HG02759 (cell line): ENCODE data around the gene ACSF3.

ENCODE experiments used
- ATAC-seq: cut with Tn5 transposase; IDR thresholded peaks from one replicate; pipeline ENCODE4 v1.9.1; 2021; ENCODE audit warnings: mild to moderate bottlenecking, moderate library complexity; ENCODE audit not compliant: unreplicated experiment

The ACSF3 gene

DNA sequence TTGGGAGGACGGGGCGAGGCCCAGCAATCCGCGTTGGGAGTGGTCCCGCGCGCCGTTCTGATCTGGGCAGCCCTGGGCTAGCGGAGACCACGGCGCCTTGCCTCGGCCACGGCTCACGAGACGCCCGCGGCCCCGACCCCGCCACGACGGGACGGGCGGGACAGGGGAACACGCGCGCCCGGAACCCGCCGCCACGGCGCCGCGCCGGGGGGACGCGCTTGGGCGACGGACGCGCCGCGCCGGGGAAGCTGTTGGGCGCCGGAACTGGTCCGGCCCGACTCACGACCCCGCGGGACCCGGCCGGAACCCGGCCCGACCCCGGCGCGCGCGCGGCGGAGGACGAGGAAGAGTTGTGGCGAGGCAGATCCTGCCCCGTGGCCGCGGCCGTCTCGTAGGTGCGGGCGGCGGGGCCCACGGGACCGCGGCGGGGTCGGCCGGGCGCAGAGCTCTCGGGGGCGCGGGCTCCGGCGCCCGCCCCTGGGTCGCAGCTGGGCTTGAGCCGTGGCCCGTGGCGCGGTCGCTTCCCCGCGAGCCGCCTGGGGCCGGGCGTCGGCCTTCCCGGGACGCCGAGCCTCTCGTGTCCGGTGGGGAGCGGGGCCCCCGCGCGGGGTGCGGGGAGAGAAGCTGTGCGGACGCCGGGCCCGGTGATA lies at the start of gene ACSF3:
Gene ACSF3 (plus strand): TSS at position 251 of the 650 bp plus-strand sequence. CDS start 6,830 bp downstream, outside the sequence.
- ATAC-seq = peak; percentile 62

DNA sequence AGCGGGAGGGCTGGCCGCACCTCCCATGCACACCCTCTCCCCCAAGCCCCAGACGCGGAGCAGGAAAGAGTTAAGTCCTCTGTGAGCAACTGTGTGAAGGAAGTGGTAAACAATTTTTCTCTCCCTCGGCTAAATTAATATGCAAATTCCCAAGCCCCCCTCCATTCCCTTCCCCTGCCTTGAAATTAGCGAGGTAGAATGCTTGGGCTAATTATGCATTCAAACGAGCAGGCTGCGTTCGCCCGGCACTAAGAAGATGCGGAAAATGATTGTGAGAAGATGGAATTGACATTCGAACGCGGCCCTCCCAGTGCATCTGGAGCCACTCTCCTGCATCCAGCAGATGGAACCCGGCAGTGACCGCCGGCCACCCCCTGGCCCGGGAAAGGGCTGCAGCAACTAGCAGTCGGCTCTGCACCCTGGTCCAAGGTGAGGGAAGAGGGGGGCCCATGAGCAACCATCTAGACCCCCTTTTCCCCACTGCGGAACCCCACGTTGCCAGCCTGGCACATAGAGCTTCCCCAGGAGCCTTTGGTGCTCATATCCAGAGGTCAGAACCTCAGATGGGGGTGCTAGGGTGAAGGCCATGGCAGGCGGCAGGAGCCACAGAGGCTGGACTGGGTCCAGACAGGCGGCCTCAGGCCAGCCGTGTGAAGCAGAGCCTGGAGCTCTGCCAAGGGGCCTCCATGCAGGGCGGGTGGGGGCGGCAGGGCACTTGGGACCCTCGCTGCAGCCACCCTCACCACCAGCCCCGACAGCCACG lies 49.1 kb upstream of the ACSF3 start:
- no peak for ATAC-seq

- no peak for ATAC-seq
These were observed 48.4 kb upstream of the ACSF3 start for GRCh38 chr16:89045181-89045815.

- ATAC-seq = no peak
These were observed 47.8 kb upstream of the ACSF3 start for GRCh38 chr16:89045881-89046280.

- no peak for ATAC-seq
These were observed 47.2 kb upstream of the ACSF3 start for GRCh38 chr16:89046491-89046890.

DNA sequence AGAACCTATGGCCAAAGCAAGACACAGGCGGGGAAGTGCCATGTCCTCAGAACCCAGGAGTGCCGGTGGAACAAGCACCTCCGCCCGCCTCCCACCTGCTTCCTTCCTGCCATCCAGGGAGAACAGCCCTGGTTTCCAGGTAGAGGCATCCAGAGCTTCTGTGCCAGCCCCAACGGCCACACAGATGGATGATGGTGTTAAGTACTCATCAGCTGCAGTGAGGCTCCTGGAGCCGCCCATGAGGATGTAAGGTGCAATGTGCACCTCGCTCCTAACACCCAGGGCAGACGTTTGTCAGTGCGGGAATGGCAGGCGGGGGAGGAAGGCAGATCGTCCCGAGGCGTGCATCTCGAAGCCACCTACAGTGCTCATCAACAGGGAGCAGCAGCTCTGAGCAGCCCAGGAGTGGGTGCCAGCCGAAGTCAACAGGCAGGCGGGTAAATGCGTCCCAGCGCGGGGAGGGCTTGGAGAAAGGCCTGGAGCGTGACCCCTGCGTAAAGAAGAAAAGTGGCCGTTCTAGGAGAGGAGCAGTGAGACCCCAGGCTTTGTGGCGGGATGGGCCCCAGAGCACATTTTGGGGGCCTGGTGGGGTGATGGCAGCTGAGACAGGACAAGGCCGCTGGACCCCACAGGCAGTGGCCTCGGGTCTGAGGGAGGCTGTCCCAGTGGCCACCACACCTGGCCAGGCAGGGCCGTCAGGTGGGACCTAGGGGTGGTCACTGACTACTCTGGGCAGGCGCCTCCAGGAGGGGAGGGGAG lies 46.1 kb upstream of the ACSF3 start:
- ATAC-seq = no peak

- ATAC-seq = no peak
These were observed 45.4 kb upstream of the ACSF3 start for GRCh38 chr16:89048090-89048725.

GRCh38 chr16:89048871-89049422 lies 44.7 kb upstream of the ACSF3 start:
- ATAC-seq = no peak

GRCh38 chr16:89049484-89050118 lies 44.1 kb upstream of the ACSF3 start:
- ATAC-seq = no peak

GRCh38 chr16:89050119-89050867 lies 43.4 kb upstream of the ACSF3 start:
- no peak for ATAC-seq

DNA sequence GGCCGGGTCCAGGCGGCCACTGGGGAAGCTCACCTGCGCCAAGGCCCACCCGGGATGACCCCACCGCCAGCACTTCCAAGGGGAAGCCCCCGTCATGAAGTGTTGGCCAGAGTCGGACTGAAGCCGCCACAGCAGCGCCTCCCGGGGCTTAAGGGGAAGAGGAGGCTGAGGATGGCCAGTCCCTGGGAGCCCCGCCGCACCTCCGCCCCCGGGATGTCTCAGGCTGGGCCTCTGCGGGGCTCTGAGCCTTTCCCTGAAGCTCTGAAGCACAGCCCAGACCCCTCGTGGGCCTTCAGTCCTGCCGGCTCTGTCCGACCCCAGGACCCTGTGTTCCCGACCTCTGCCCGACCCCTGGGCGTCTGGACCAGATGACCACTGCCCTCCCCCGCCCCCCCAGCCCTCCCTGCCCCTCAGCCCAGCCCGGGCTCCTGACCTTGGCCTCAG lies 42.8 kb upstream of the ACSF3 start:
- no peak for ATAC-seq

- no peak for ATAC-seq
These were observed 42.0 kb upstream of the ACSF3 start for GRCh38 chr16:89051521-89052166.

DNA sequence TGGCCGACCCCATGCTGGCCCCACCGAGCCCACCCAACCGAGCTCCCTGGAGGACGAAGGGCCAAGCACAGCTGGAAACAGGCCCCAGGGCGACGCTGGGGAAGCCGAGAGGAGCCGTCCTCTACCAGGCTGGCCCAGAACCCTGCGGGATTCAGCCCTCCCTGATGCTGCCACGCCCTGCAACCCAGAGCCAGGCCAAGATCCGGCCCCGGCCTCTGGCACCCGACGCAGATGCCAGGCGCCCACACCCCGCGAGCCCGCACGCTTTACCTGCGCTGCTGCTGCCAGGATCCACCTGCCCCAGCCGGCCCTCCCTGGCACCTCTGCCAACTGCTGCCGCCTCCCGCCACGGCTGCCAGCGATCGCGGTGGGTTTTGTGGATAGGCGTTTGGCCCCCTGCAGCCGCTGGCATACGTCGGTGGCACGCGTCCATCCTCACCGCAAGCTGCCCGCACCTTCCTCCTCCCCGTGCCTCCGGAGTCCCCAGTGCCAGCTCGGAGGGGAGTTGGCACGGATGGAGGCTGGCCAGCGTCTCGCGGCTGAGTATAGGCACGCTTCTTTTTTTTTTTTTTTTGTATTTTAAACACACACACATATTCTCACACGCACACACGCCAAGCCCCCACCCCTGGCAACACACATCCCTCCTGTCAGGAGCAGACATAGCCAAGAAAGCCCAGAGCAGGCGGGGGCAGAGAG lies 41.3 kb upstream of the ACSF3 start:
- ATAC-seq = no peak

DNA sequence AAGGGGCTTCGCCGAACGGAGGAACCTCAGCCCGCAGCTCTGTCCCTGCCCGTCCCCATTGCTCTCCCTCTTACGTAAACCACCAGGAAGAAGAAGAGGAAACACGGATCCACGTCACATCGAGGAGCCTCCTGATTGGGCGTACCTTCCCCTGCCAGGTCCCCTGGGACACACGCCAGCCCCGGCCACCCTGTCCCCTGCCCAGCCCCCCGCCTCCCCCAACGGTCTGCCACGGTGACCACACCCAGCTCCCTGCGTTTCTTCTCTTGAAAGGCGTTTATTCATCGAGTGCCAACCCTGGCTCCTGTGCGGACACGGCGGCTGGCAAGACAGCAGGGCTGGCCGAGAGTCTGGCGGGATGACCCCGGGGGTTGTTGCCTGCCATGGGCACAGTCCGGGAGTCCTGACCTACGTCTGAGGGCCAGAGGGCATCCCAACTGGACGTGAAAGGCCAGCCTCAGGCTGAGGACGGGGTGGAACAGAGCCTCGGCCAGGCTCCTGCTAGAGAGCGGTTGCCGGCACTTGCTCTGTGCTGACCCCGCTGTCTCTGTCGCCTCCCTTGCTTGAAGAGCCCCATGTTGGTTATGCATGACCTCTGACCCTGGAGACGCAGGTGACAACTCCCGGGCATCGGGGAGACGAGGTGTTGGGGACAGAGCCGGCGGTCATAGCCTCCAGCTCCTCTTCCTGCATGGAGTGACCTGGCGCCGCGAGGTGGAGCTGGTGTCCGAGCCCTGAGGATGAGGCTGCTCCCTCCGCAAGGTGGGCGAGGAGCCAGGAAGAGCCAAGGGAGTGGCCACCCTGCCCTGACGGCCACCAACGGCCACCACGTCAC lies 40.5 kb upstream of the ACSF3 start:
- ATAC-seq = no peak

DNA sequence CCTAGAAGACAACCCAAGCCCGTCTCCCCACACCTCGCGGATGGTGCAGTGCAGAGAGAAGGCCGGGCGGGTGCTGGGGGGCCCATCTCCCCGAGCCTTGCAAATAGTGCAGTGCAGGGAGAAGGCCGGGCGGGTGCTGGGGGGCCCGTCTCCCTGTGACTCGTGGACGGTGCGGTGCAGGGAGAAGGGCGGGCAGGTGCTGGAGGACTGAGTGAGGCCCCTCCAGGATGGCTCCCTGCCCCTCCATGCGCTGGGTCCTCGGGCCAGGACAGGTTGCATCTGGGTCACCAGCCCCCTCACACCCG lies 40.0 kb upstream of the ACSF3 start:
- ATAC-seq = no peak

DNA sequence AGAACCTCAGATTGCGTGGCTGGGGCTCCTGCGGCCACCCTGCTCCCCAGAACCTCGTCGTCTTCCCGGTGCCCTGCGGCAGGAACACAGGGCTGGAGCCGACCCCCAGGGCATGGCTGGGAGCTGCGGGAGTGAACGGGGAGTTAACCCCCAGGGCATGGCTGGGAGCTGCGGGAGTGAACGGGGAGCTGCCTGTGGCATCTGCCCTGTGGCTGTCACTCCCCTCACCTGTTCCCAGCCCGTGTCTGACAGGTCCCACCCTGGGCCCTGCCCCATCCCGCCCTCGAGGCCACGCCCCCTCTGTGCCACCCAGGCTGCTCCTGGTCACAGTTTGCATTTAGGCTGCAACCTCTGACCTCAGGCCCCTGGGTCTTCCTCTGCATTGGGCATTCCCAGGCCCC lies 39.4 kb upstream of the ACSF3 start:
- ATAC-seq = no peak

GRCh38 chr16:89054714-89055113 lies 38.9 kb upstream of the ACSF3 start:
- no peak for ATAC-seq
